Hepatic stellate cell (primary cell): ENCODE results near the gene PAOX.
"Not testable (repeated sequence)": the region's sequence is repeated elsewhere in the genome, so short reads cannot be mapped to it uniquely, and the experiment has no call there.

Experiments used
- DNase-seq: peaks from one replicate; pipeline ENCODE4 v3.0.0; 2011; ENCODE audit warnings: low spot score

PAOX gene

GRCh38 chr10:133385214-133385613, 6.2 kb downstream of the PAOX start:
- DNase-seq = no peak

GRCh38 chr10:133386951-133387350, 7.9 kb downstream of the PAOX start:
- not testable (repeated sequence) for DNase-seq

DNA sequence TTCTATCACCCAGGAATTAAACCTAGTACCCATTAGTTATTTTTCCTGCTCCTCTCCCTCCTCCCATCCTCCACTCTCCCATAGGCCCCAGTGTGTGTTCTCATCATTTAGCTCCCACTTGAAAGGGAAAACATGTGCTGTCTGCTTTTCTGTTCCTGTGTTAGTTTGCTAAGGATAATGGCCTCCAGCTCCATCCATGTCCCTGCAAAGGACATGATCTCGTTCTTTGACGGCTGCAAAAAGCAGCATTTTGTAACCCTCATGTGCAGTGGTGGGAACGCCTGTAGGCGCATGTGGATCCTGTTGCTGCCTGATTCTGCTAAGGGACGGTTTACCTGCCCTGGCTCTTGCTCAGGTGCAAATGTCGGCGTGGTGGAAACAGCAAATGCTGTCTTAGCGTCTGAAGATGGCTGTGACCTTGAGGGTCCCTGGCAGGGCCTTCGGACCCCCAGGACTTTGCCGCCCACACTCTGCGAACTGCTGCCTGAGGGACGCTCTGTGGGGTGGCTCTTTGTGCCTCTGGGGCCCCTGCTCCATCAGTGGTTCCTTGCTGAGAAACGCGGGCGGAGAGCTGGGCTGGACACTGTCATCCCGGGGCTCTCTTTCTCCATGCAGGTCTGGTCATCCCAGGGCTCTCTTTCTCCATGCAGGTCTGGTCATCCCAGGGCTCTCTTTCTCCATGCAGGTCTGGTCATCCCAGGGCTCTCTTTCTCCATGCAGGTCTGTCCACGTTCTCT, 9.3 kb downstream of the PAOX start:
- DNase-seq = no peak

DNA sequence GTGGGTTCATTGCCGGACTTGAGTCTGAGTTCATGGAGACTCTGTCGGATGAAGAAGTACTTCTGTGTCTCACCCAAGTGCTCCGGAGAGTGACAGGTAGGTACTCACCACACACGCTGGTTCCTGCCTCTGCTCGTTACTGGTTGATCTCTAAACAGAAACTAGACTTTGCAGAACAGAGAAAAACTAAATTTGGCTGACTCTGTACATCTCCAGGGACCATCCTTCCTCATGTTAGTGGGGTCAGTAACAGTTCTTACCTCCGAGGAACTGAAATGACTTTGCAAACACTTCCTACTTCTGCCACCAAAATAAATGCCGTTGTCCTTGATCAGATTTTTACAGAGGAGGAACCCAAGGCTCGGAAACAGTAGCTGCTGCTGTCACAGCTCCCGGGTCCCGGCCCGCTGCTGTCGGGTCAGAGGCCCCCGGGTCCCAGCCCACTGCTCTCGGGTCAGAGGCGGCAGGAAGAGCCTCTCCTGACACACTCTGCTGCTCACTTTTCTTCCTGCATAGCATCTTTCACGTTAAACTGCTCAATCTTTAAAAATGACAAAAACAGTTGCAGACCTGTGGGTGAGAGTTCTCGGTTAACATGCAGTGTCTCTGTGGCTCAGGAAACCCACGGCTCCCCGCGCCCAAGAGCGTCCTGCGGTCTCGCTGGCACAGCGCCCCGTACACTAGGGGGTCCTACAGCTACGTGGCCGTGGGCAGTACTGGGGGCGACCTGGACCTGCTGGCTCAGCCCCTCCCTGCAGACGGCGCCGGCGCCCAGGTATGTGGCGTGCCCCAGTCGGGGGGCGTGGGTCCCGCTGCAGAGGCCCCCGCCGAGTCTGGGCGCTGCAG, 10.1 kb downstream of the PAOX start:
- no peak for DNase-seq

- no peak for DNase-seq
Measured at GRCh38 chr10:133390597-133391248, 11.7 kb downstream of the PAOX start.

DNA sequence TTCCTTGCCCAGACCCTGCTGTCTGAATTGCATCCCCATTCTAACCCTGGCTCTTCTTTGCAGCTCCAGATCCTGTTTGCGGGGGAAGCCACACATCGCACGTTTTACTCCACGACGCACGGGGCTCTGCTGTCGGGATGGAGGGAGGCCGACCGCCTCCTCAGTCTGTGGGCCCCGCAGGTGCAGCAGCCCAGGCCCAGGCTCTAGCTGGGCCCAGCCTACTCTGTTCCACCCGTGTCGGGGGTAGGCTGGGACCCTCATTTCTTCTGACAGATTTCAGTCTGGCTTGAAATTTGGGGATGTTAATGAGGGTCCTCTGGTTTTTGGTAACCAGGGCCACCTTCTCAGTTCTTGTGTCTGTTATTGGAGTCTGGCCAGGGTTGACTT, 12.2 kb downstream of the PAOX start:
- DNase-seq = no peak

DNA sequence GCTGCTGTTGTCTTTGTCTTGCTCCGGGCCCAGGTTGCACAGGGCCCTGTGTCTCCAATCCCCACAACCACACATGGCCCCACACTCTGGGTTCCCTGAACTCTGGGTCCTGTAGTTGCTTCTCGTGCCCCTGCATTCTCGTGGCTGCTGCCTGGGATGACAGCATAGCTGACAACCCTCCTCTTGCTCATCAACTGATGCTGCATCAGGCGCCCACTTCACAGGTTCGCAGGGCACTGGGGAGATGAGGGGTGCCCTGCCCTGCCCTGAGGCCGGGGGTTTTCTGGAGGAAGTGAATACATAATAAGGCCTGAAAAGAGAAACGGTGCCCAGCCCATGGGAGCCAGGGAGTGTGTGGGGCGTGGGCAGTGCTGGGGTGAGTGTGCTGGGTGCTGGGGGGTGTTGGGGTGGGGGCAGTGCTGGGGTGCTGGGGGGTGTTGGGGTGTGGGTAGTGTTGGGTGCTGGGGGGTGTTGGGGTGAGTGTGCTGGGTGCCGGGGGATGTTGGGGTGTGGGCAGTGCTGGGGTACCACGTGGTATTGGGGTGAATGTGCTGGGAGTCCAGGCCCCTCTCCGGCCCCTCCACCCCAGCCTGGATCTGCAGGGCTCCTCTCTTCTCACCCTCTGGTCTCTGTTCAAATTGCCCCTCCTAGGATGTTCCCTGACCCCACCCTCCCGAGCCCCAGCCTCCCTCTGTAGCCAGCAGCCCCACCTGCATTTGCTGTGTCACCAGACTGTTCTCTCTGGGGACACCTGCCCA, 12.9 kb downstream of the PAOX start:
- no peak for DNase-seq

- no peak for DNase-seq
Measured at GRCh38 chr10:133393401-133394063, 14.5 kb downstream of the PAOX start.

DNA sequence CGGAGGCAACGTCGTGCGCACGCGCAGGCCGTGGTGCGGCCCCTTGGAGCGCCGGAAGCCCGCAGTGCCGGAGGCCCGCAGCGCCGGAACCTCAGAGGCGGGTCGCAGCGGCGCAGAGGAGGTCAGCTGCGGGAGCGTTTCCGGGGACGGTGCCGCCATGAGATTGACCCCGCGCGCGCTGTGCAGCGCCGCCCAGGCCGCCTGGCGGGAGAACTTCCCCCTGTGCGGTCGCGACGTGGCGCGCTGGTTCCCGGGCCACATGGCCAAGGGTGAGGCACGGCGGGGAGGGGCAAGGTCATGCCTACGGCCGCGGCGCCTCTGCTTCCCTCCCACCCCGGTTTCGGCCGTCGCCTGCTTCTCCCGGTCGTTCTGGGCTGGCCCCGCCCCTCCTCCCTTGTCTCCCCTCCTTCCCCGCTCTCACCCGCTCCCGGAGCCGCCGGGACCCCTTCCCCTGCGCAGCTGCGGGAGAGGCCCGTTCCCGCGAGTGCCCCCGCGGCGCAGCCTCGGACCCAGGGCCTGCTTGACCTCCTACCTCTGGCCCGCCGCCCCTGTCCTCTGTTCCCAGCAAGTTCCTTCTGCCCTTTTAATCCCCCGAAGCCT, 15.1 kb downstream of the PAOX start, which contains the start of gene MTG1:
Gene MTG1 (plus strand): TSS at position 94 of the 600 bp plus-strand sequence. CDS start 64 bp downstream, at position 158.
- DNase-seq = peak; percentile 99

GRCh38 chr10:133394801-133395221, 15.7 kb downstream of the PAOX start:
- no peak for DNase-seq

GRCh38 chr10:133396035-133396624, 17.1 kb downstream of the PAOX start:
- no peak for DNase-seq

- no peak for DNase-seq
Measured at GRCh38 chr10:133397938-133398337, 18.9 kb downstream of the PAOX start.

GRCh38 chr10:133399123-133399601, 20.1 kb downstream of the PAOX start:
- DNase-seq = no peak

- no peak for DNase-seq
Measured at GRCh38 chr10:133400624-133401424, 21.8 kb downstream of the PAOX start.

DNA sequence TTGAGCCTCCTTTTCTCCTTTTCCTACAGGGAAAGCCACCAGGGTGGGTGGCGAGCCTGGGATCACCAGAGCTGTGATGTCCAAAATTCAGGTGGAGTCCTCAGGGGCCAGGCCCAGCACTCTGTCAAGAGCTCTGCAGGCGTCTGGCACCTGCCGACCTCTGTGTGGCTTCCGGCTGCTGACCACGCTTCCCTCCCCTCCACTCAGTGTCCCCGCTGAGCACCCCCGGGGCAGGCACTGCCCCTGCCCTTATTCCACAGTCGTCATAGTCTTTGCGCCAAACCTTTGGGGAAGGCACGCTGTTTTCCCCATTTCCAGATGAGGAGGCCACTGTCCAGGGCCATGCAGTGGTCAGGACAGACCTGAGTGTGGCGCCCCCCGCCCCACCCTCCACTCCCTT, 22.4 kb downstream of the PAOX start:
- no peak for DNase-seq

- no peak for DNase-seq
Measured at GRCh38 chr10:133401981-133402725, 23.1 kb downstream of the PAOX start.

DNA sequence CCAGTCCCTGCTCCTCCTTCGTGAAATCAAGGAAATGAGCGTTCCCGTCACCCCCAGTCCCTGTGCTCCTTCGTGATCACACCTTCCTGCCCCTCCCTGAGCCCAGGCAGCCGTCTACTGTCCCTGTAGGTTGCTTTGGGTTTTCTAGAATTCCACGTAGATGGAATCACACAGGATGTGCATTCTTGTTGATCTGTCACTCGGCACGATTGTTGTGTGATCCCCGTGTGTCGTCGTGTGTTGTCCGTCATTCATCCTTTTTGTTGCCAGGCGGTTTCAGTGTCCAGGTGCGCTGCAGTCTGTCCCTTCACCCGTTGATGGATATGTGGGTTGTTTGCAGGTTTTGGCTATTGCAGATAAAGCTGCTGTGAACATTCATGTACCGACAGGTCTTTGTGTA, 24.3 kb downstream of the PAOX start:
- DNase-seq = no peak

DNA sequence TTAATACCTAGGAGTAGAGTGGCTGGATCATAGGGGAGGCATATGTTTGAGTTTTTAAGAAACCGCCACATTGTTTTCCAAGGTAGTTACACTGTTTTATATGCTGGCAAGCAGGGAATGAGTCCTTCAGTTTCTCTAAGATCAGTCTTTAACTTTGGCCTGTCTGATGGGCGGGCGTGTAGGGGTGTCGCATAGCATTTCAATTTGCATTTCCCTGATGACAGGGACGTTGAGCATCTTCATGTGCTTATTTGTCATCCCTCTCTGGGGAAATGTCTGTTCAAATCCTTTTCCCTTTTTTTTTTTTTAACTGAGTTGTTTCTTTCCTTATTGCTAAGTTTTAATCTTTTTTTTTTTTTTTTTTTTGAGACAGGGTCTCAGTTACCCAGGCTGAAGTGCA, 24.7 kb downstream of the PAOX start:
- DNase-seq = no peak

DNA sequence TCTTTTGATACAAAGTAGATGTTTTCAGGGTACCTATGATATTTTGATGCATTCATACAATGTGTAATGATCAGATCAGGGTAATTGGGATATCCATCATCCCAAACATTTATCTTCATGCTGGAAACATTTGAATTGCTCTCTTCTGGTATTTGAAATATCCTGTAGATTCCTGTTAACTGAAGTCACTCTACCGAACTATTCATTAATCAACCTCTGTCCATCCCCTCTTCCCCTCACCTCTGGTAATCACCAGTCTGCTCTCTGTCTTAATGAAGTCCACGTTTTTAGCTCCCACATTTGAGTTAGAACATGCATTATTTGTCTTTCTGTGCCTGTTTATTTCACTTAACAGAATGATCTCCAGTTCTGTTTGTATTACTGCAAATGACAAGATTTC, 26.2 kb downstream of the PAOX start:
- no peak for DNase-seq
